ENCODE measurements around the gene HDAC1.

The HDAC1 gene

DNA sequence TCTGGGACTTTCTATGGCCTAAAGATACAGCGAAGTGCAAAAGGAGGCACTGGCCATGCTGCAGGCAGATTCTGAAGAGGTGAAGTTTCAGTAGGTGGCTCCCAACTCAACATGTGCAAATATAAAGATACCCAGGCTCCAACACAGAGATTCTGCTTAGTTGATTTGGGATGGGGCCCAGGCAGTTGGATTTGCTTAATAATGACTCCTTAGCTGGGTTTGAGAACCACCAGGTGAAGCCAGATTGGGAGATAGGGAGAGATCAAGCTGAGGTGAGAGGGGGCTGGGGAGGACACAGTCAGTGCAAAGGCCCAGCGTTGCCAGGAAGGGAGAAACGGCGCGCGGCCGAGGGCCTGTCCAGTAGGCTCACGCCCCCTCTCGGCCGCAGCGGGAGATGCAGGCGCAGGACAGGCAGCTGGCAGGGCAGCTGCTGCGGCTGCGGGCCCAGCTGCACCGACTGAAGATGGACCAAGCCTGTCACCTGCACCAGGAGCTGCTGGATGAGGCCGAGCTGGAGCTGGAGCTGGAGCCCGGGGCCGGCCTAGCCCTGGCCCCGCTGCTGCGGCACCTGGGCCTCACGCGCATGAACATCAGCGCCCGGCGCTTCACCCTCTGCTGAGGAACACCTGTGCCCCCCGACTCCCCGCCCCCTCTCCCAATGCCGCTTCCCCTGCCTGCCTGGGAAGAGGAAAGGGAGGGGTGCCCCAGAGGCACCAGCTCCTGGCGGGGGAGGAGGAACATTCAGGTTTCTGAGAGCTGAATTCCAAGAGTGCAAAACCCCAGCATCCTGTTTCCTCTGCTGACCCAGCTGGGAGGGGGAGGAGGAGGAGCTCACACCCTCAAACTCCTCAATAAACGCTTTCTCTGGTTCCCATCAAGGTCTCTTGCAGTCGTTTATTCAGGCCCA lies 43.6 kb upstream of the HDAC1 start:
- Histone ChIP-seq H3K79me2 (ENCODE audit: insufficient read depth, low read depth) (no peaks in the 10 kb centered on the region), H4K20me1 (ENCODE audit: insufficient read depth) (no peaks in the 10 kb centered on the region), H2AFZ (ENCODE audit: low read depth) (peak overlapping the region; percentile 30; the same call in 1 of the 2 replicates), H3K36me3 (ENCODE audit: insufficient read depth) (no peaks in the 10 kb centered on the region), H3K9ac (no peak overlapping the region), H3K27me3 (ENCODE audit: insufficient read depth, low read depth) (no peaks in the 10 kb centered on the region), H3K27ac (no peak overlapping the region), H3K4me1 (ENCODE audit: low read depth, poor library complexity, severe bottlenecking) (peaks cover 17% of the 10 kb centered on the region), H3K4me2 (peak overlapping the region; percentile 9; the same call in 1 of the 2 replicates), H3K4me3 (IDR thresholded peaks at IDR 0.05; ENCODE audit: insufficient read depth, low read depth, low read length) (no peak overlapping the region)
- TF ChIP-seq, protein P1, sequence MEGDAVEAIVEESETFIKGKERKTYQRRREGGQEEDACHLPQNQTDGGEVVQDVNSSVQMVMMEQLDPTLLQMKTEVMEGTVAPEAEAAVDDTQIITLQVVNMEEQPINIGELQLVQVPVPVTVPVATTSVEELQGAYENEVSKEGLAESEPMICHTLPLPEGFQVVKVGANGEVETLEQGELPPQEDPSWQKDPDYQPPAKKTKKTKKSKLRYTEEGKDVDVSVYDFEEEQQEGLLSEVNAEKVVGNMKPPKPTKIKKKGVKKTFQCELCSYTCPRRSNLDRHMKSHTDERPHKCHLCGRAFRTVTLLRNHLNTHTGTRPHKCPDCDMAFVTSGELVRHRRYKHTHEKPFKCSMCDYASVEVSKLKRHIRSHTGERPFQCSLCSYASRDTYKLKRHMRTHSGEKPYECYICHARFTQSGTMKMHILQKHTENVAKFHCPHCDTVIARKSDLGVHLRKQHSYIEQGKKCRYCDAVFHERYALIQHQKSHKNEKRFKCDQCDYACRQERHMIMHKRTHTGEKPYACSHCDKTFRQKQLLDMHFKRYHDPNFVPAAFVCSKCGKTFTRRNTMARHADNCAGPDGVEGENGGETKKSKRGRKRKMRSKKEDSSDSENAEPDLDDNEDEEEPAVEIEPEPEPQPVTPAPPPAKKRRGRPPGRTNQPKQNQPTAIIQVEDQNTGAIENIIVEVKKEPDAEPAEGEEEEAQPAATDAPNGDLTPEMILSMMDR (conservative IDR thresholded peaks at IDR 0.05; ENCODE audit: low read depth, low read length) = peak; percentile 74

DNA sequence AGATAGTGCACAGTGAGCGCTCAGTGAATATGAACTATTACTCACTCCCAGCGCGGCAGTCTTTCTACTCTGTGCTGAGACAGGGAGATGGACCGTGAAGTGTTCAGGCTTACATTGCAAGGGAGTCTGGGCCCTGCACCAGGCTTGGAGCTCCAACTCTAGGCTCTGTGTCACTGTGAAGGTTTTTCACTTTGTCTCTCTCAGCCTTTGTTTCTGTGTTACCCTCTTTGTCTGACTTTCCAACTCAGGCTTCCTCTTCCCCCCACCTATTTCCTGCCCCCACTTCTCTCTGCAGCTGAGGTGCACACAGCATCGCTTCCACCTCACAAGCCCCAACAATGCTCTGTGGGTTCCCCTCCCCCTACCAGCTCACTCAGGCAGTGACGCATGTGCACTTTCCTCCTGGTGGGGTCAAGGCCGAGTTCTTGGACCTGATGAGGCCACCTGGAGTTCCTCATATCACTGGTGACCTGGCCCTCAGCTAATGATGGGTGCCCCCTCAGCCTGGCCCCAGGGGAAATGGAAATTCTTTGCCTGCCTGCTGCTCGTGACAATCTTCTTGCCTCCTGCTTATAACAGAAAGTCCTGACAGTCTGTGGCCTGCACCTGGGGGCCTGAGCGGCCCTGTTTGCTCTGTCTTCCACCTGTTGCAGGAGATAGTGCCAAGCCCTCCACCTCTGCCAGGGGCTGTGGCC lies 41.9 kb upstream of the HDAC1 start:
- Histone ChIP-seq H3K4me2 (no peak overlapping the region), H3K27ac (peak overlapping the region; percentile 26; the same call in 1 of the 2 replicates), H3K36me3 (ENCODE audit: insufficient read depth) (no peaks in the 10 kb centered on the region), H3K27me3 (ENCODE audit: insufficient read depth, low read depth) (no peaks in the 10 kb centered on the region), H3K79me2 (ENCODE audit: insufficient read depth, low read depth) (no peaks in the 10 kb centered on the region), H3K9ac (no peak overlapping the region), H2AFZ (ENCODE audit: low read depth) (peak overlapping the region; percentile 23), H3K4me3 (IDR thresholded peaks at IDR 0.05; ENCODE audit: insufficient read depth, low read depth, low read length) (no peak overlapping the region), H3K4me1 (ENCODE audit: low read depth, poor library complexity, severe bottlenecking) (peaks cover 17% of the 10 kb centered on the region), H4K20me1 (ENCODE audit: insufficient read depth) (no peaks in the 10 kb centered on the region)
- TF ChIP-seq, protein P1 (conservative IDR thresholded peaks at IDR 0.05; ENCODE audit: low read depth, low read length) = no peak

DNA sequence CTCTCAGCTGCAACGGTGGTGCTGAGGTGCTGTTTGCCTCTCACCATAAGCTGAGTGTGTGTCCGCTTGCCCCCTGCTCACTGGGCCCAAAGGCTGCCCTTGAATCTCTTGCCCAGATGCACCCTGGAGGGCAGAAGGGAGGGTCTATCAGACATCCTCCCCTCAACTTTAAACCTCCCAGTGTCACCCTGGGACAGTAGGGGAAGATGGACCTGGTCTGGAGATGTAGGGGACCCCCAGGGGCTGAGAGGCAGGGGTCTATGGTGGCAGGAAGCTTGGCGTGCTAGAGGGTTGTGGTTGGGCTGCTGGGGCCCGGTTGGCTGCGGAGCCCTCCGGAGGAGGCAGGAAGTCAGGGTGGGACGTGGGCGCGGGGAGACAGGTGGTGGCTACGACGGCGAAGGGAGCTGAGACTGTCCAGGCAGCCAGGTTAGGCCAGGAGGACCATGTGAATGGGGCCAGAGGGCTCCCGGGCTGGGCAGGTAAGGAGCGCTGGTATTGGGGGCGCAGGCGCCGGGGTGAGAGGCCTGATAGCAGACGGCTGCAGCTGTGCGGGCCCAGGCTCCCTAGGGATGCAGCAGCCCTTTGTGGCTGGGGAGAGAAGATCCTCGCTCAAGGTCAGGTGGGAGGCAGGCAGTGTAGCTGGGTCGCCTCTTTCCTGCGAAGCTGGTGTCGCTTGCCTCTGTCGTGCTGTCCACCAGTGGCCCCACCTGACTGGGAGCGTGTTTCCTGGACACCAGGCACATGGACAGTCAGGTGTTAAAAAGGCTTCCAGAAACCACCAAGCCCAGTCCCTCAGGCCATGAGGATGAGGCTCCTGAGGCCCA lies 40.8 kb upstream of the HDAC1 start, which contains the start of gene LCK:
Gene LCK, plus strand, starts transcription at position 373 of the 824 bp plus-strand sequence. CDS start 23,065 bp downstream, outside the sequence.
- Histone ChIP-seq H3K27ac (peak within 1 kb of the TSS; percentile 26; the same call in 1 of the 2 replicates), H3K4me1 (ENCODE audit: low read depth, poor library complexity, severe bottlenecking) (peaks cover 17% of the 10 kb centered on the region), H3K27me3 (ENCODE audit: insufficient read depth, low read depth) (no peaks in the 10 kb centered on the region), H4K20me1 (ENCODE audit: insufficient read depth) (no peaks in the 10 kb centered on the region), H3K79me2 (ENCODE audit: insufficient read depth, low read depth) (no peaks in the 10 kb centered on the region), H2AFZ (ENCODE audit: low read depth) (peak within 1 kb of the TSS; percentile 23), H3K4me3 (IDR thresholded peaks at IDR 0.05; ENCODE audit: insufficient read depth, low read depth, low read length) (no peak within 1 kb of the TSS), H3K9ac (no peak within 1 kb of the TSS), H3K36me3 (ENCODE audit: insufficient read depth) (no peaks in the 10 kb centered on the region), H3K4me2 (no peak within 1 kb of the TSS)
- TF ChIP-seq, protein P1 (conservative IDR thresholded peaks at IDR 0.05; ENCODE audit: low read depth, low read length) = no peak

Data from KMS-11 (cell line).